SKM-1 treated with dmso at 0.1 percent for 144 hours (cell line): ENCODE results near the gene SIPA1L3.

Source experiments
- DNase-seq: peaks from one replicate; lab custom pipeline; 2025; ENCODE audit not compliant: unreplicated experiment; lab: John Stamatoyannopoulos, UW

The SIPA1L3 gene

GRCh38 chr19:38206006-38206745 lies 299.2 kb downstream of the SIPA1L3 start:
- no peak for DNase-seq

DNA sequence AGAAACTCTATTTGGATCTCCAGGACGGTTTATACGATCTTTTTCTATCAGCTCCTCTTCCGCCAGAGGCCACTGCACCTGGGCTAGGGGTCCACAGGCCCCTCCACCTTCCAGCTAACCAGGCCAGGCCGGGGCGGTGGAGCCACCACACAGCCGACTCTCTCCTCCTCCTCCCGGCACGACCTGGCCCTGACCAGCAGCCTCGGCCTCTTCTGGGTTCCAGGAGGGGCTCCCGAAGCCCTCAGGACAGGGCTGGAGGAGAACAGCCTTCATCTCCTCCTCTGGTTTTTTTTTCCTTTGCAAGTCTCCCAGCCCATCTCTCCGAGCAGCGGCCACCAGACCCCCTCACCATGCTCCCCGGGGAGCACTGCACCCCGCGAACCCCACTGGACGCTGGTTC lies 299.9 kb downstream of the SIPA1L3 start:
- DNase-seq: no peak

DNA sequence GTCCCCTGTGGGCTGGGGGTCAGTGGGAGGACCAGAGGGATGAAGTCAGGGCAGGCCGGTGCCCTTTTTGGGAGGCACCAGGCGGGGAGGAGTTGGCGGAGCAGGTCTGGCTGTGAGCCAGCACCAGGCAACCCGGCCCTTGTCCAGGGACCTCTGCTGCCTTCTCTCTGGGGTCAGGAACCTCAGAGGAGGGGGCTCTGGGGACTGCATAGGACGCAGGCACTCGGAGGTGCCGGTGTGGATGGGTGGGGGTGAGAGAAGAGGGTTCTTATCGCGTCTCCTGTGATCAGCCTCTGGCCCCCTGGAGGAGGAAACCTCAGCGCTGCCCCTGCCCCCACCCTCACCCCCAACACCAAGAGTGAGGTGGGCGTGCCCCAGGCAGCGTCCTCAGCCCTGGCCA lies 300.5 kb downstream of the SIPA1L3 start:
- DNase-seq: no peak

- no peak for DNase-seq
These were observed 301.6 kb downstream of the SIPA1L3 start for GRCh38 chr19:38208571-38208970.

- DNase-seq: no peak
These were observed 302.1 kb downstream of the SIPA1L3 start for GRCh38 chr19:38209152-38209551.

- DNase-seq: no peak
These were observed 302.9 kb downstream of the SIPA1L3 start for GRCh38 chr19:38209671-38210457.

DNA sequence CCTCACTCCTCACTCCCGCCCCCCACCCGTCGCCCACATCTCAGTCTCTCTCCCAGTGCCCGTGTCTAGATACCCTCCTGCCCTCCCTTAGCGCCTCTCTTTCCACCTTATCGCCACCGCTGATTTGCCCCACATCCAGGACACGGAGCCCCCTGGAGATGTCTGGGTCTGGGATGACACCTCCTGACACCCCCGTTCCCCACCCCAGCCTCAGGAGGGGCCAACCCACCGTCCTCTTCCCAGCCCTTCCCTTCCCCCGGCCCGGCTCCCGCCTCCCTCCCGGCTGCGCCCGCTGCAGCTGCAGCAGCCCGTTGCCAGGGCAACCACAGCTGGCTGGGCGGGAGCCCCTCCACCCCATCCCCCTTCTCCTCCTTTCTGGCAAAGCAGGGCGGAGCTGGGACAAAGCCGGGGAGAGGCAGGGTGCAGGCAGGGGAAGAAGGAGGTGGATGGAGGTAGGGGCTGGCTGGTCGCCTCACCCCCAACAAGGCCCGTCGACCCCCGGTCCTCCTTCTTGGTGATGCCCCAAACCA lies 303.5 kb downstream of the SIPA1L3 start:
- no peak for DNase-seq

DNA sequence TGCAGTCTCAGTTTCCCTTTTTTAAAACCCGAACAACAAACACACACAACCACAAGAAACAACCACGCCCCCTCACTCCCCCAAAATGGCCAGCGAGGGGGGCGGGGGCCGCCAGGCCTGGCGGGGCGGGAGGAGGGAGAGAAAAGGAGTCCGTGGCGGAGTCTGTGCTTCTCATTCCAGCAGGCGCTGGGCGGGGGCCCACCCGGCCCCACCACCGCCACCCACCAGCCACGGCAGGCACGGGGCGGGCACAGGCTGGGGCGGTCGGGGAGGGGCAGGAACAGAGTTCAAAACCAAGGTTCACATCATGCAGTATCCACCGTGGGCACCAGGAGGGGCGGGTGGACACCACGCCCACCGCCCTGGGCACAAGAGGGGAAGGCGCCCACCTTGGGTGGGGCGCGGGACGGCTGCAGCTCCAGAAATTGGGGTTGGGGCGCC lies 304.2 kb downstream of the SIPA1L3 start:
- DNase-seq: no peak

DNA sequence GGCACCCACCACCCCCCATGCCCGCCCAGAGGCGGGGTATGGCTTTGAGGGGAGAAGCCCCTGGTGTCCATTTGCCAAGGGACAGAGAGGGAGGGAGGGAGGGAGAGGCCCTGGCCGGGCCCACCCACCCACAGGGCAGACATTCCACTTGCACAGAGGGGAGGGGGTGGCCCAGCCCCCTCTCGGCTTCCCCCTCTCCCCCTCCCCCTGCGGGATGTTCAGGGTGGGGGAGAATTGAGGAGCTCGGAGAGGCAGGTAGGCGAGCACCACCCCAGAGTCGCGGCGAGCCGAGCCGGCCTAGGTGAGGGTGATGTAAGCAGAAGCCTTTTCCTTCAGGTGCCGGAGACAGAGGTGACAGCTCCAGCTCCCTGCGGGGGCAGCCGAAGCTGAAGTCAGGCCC lies 304.8 kb downstream of the SIPA1L3 start:
- no peak for DNase-seq

DNA sequence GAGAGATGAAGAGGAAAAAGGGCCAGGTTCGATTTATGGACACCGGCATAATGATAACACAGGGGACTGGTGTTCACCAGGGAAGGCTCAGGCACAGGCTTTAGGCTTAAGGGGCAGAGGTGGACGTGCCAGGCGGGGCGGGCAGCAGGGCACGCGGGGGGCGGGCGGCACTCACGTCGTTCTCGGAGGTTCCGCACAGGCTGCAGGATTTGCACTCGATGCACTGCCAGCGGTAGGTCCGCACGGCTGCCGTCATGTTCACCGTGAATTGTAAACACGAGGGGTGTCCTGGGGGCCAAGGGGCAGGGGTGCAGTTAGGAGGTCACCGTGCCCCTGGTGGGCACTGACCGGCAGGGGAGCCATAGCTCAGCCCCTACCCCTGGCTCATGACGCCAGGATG lies 306.5 kb downstream of the SIPA1L3 start:
- DNase-seq: no peak

DNA sequence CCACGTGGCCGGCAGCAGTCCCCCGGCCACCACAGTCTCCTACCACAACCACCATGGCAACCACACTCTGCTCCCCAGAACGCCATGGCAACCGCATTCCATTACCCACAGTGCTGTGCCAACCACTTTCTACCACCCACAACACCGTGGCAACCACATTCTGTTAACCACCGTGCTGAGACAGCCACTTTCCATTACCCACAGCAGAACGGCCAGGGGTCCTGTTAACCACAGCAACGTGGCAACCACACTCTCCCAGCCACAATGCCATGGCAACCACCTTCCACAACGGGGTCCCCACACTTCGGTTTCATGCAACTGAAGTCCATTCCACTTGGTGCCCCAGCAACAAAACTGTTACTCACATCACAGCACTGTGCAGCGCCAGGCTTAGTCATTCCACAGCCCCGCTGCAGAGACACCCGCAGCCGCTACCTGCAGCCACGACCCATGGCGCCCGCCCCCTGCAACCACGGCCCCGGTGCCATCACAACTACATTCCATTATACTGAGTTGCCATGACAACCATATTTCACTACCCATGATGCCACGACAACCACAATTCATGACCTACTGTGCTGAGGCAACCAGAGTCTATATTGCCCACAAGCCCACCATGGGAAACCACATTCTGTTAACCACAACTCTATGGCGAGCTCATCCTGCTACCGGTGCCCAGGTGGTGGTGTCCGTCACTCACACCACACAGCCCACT lies 307.1 kb downstream of the SIPA1L3 start:
- DNase-seq: no peak

GRCh38 chr19:38216785-38217641 lies 310.0 kb downstream of the SIPA1L3 start:
- no peak for DNase-seq

GRCh38 chr19:38218204-38218603 lies 311.2 kb downstream of the SIPA1L3 start:
- DNase-seq: no peak

DNA sequence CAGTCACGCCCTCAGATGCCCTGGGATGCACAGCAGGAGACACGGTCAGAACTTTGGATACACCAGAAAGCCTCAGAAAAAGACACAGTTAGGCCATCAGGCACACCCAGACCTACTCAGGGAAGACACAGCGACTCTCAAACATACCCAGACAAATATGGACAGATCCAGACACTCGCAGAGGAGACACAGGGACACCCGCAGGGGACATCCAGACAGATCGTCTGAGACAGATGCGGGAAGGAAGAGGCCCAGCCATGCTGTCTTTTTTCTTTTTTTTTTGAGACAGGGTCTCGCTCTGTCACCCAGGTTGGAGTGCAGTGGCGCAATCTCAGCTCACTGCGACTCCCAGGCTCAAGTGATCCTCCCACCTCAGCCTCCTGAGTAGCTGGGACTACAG lies 312.2 kb downstream of the SIPA1L3 start:
- DNase-seq: no peak

DNA sequence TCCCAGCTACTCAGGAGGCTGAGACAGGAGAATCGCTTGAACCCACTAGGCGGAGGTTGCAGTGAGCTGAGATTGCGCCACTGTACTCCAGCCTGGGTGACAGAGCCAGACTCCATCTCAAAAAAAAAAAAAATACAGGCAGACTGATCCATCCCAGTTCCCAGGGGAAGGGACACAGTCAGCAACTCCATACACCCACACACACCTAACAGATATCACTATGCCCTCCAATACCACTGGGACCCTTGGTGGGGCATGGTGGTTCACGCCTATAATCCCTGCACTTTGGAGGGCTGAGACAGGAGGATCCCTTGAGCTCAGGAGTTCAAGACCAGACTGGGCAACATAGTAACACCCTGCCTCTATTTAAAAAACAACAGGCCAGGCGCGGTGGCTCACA lies 314.4 kb downstream of the SIPA1L3 start:
- no peak for DNase-seq

DNA sequence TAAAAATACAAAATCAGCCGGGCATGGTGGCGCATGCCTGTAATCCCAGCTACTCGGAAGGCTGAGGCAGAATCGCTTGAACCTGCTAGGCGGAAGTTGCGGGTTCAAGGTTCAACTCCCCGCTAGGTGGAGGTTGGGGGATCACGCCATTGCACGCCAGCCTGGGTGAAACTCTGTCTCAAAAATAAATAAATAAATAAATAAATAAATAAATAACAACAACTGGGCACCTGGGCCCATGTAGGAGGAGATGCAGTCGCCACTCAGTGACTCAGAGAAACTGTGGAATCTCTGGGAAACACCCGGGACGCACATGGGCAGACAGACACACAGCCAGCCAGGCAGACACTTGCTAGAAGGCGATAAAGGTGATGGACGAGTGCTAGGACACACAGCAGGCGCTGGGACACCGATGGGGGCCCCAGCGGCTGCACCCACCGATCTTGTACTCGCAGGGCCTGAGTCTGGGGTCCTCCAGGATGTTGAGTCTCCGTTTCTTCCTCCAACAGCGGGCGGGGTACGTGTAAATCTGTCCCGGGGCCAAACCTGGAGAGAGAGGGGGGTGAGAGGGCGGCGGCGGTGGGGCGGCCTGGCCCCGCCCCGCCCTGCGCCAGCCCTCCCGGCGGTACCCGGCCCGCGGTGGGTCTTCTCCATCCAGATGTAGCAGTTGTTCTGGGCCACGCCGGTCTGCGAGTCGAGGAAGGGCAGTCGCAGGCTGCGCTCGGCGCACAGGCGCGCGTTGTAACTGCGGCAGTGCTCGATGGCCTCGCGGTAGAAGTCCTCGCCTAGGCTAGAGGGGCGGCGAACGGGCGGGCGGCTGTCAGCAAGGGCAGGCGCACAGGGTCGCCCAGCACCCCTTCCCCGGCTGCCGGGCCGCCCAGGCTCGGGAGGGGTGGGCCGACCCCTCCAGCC lies 315.2 kb downstream of the SIPA1L3 start:
- no peak for DNase-seq

- DNase-seq: no peak
These were observed 316.1 kb downstream of the SIPA1L3 start for GRCh38 chr19:38223119-38223523.

DNA sequence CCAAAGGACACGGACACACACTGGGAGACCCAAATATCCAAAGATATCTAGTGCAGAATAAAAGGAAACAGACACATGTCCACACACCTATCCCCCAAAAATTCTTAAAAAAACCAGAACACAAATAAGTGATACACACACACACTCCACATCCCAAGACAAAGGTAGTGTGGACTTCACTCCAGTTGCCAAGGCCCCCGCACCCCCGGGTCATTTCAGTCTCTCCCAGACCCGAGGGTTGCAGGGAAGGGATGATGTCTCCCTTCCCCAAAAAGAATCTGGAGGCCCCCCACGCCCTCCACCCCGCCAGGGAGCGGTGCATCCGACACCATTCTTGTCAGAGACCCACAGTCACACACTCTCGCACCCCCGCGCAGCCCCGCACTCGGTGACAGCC lies 316.6 kb downstream of the SIPA1L3 start:
- no peak for DNase-seq

DNA sequence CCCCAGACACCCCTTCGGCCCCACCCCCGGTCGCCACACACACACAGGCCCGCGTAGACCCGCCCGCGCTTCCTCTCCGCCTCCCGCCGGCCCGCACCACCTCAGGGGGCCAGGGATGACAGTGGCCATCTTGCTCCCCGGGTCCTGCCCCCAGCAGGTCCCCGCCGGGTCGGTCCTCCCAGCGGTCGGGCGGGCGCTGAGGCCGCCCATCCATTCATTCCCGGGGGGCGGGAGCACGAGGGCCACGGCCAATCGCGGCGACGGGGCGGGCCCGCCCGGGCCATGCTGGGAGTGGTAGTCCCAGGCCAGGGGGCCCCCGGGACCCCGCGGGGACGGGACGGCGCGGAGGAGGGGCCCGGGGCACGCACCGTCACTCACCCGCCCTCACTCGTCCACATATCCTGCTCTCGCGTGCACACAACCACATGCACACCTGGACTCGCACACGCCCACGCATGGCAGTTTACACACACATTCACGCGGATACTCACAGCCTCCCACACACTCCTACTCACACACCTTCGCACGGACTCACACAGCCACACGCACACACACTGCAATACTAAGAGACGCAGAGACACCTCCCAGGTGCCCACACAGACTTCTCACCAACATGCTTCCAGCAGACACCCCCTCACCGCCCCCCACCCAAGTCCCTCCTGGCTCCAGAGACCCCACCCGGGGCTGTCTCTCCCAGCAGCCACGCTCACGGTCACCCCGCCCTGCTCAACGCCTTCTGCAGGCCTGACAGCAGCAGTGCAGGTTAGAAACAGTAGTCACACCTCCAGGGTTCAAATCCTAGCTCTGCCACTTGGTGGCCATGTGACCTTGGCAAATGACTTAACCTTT lies 317.2 kb downstream of the SIPA1L3 start, which contains the start of gene DPF1:
TSS of gene DPF1 (minus strand) at position 209 of the 849 bp plus-strand sequence. CDS start at position 129, 80 bp downstream.
- DNase-seq: peak; percentile 34
